Measurements from ENCODE around the gene ATP2B2. TPM values are rescaled to one million over a fixed set of nuclear protein-coding genes. Genes with fewer than 3 reads are reported as not detected.

The ATP2B2 gene
- total RNA-seq, 1 experiment from 2014 or later: not detected

- no peak for DNase-seq (ENCODE audit: unreplicated experiment)
- H3K4me1 Mint-ChIP-seq (ENCODE audit: insufficient read depth, unreplicated experiment): no peaks in the 10 kb centered on the region
- H3K27ac Mint-ChIP-seq (ENCODE audit: low read depth, unreplicated experiment): no peak overlapping the region
- no peaks in the 10 kb centered on the region for H3K9me3 Mint-ChIP-seq (ENCODE audit: unreplicated experiment)
- intact Hi-C loops (cut with micrococcal nuclease): no loop called here
- ChIA-PET POLR2A (no interaction called here), CTCF (interaction anchor here (0.5 to 9.5 kb wide), 4 partner anchors 8 to 969 kb away, joined by 3 to 103 read pairs (median 8); no protein-coding TSS in a partner anchor)
- BruUV-seq (replicated peaks): no TSS peak
- TF ChIP-seq CTCF (IDR thresholded peaks at IDR 0.05; ENCODE audit: unreplicated experiment): no peak
- no peak overlapping the region for H3K4me3 Mint-ChIP-seq (ENCODE audit: unreplicated experiment)
- H3K36me3 Mint-ChIP-seq (ENCODE audit: insufficient read depth, unreplicated experiment): no peaks in the 10 kb centered on the region
- peaks cover 32% of the 10 kb centered on the region for H3K27me3 Mint-ChIP-seq (ENCODE audit: insufficient read depth, unreplicated experiment)
Observed at GRCh38 chr3:10342781-10343180, 162.6 kb downstream of the ATP2B2 start.

- DNase-seq (ENCODE audit: unreplicated experiment): no peak
- peaks cover 32% of the 10 kb centered on the region for H3K27me3 Mint-ChIP-seq (ENCODE audit: insufficient read depth, unreplicated experiment)
- no peak overlapping the region for H3K27ac Mint-ChIP-seq (ENCODE audit: low read depth, unreplicated experiment)
- no peaks in the 10 kb centered on the region for H3K36me3 Mint-ChIP-seq (ENCODE audit: insufficient read depth, unreplicated experiment)
- no peaks in the 10 kb centered on the region for H3K9me3 Mint-ChIP-seq (ENCODE audit: unreplicated experiment)
- no peak for TF ChIP-seq CTCF (IDR thresholded peaks at IDR 0.05; ENCODE audit: unreplicated experiment)
- intact Hi-C loops (cut with micrococcal nuclease): no loop called here
- CTCF ChIA-PET: interaction anchor here (9.5 kb wide), 1 partner anchor 395 kb away, joined by 103 read pairs; no protein-coding TSS in a partner anchor
- no peak overlapping the region for H3K4me3 Mint-ChIP-seq (ENCODE audit: unreplicated experiment)
- no TSS peak for BruUV-seq (replicated peaks)
- POLR2A ChIA-PET: no interaction called here
- no peaks in the 10 kb centered on the region for H3K4me1 Mint-ChIP-seq (ENCODE audit: insufficient read depth, unreplicated experiment)
Observed at GRCh38 chr3:10341901-10342398, 163.4 kb downstream of the ATP2B2 start.

- Mint-ChIP-seq H3K9me3 (ENCODE audit: unreplicated experiment) (no peaks in the 10 kb centered on the region), H3K4me1 (ENCODE audit: insufficient read depth, unreplicated experiment) (no peaks in the 10 kb centered on the region), H3K27ac (ENCODE audit: low read depth, unreplicated experiment) (no peak overlapping the region), H3K36me3 (ENCODE audit: insufficient read depth, unreplicated experiment) (no peaks in the 10 kb centered on the region), H3K4me3 (ENCODE audit: unreplicated experiment) (no peak overlapping the region), H3K27me3 (ENCODE audit: insufficient read depth, unreplicated experiment) (peaks cover 44% of the 10 kb centered on the region)
- TF ChIP-seq CTCF (IDR thresholded peaks at IDR 0.05; ENCODE audit: unreplicated experiment): no peak
- POLR2A ChIA-PET: interaction anchor here (0.6 kb wide), 1 partner anchor 547 kb away, joined by 3 read pairs; no protein-coding TSS in a partner anchor
- intact Hi-C loops (cut with micrococcal nuclease): no loop called here
- DNase-seq (ENCODE audit: unreplicated experiment): no peak
- no TSS peak for BruUV-seq (replicated peaks)
- CTCF ChIA-PET: interaction anchor here (0.6 to 9.5 kb wide), 4 partner anchors 25 to 721 kb away, joined by 3 to 103 read pairs (median 3); no protein-coding TSS in a partner anchor
Observed at GRCh38 chr3:10340476-10340875, 164.9 kb downstream of the ATP2B2 start.

- H3K27ac Mint-ChIP-seq (ENCODE audit: low read depth, unreplicated experiment): no peak overlapping the region
- H3K9me3 Mint-ChIP-seq (ENCODE audit: unreplicated experiment): no peaks in the 10 kb centered on the region
- no peaks in the 10 kb centered on the region for H3K36me3 Mint-ChIP-seq (ENCODE audit: insufficient read depth, unreplicated experiment)
- no peak for DNase-seq (ENCODE audit: unreplicated experiment)
- no peaks in the 10 kb centered on the region for H3K4me1 Mint-ChIP-seq (ENCODE audit: insufficient read depth, unreplicated experiment)
- H3K4me3 Mint-ChIP-seq (ENCODE audit: unreplicated experiment): no peak overlapping the region
- no peak for TF ChIP-seq CTCF (IDR thresholded peaks at IDR 0.05; ENCODE audit: unreplicated experiment)
- no TSS peak for BruUV-seq (replicated peaks)
- CTCF ChIA-PET: interaction anchor here (0.6 to 9.5 kb wide), 5 partner anchors 25 to 721 kb away, joined by 3 to 103 read pairs (median 3); no protein-coding TSS in a partner anchor
- intact Hi-C loops (cut with micrococcal nuclease): no loop called here
- H3K27me3 Mint-ChIP-seq (ENCODE audit: insufficient read depth, unreplicated experiment): peaks cover 44% of the 10 kb centered on the region
- POLR2A ChIA-PET: interaction anchor here (0.6 kb wide), 1 partner anchor 548 kb away, joined by 3 read pairs; no protein-coding TSS in a partner anchor
Observed at GRCh38 chr3:10340046-10340445, 165.3 kb downstream of the ATP2B2 start.
